Lower leg skin (tissue), 4 donors: Measurements from ENCODE around the gene NRDC. TPM values are rescaled to one million over a fixed set of nuclear protein-coding genes. Genes with fewer than 3 reads are reported as not detected.

ENCODE experiments used
- DNase-seq, 2 donors: peaks; one replicate each; pipeline ENCODE4 v3.0.0-alpha.2; 2019; ENCODE audit warnings: low spot score in 2 of 2
- H3K4me3 ChIP-seq: fragments of 200-600 bp; sonication (generic); 2 replicates; pipeline ENCODE4 v1.5.1; 2017; ENCODE audit warnings: mild to moderate bottlenecking, low read depth; ENCODE audit not compliant: poor library complexity, severe bottlenecking
- CTCF ChIP-seq, 3 donors: fragments of 450-650 bp; IDR thresholded peaks; one replicate each; pipeline ENCODE4 v1.5.1; 2016; ENCODE audit warnings: antibody characterized with exemption in 3 of 3, mild to moderate bottlenecking in 3 of 3, moderate library complexity in 2 of 3
- POLR2A ChIP-seq, 2 donors: fragments of 450-650 bp; IDR thresholded peaks; one replicate each; pipeline ENCODE4 v1.6.1; 2016 to 2017; ENCODE audit warnings: antibody characterized with exemption in 2 of 2, mild to moderate bottlenecking in 1 of 2, moderate library complexity in 1 of 2
- WGBS, 2 donors: methylation state at CpG; one replicate each; pipeline ENCODE4 v1.1.5; 2018; 5-methylcytosine and 5-hydroxymethylcytosine counted together
- intact Hi-C: fragments of 100-400 bp; cut with DNase I; formaldehyde crosslinking; loops from one replicate; pipeline ENCODE4 v1.15.0; 2023; ENCODE audit warnings: low total_unique reads
- total RNA-seq, 4 donors: library from RNA; depleted of rRNA; stranded (reverse); fragments of >200 nt; gene quantifications; one replicate each; pipeline ENCODE4 v1.1.0, GENCODE V29; 2016

NRDC gene, protein sequence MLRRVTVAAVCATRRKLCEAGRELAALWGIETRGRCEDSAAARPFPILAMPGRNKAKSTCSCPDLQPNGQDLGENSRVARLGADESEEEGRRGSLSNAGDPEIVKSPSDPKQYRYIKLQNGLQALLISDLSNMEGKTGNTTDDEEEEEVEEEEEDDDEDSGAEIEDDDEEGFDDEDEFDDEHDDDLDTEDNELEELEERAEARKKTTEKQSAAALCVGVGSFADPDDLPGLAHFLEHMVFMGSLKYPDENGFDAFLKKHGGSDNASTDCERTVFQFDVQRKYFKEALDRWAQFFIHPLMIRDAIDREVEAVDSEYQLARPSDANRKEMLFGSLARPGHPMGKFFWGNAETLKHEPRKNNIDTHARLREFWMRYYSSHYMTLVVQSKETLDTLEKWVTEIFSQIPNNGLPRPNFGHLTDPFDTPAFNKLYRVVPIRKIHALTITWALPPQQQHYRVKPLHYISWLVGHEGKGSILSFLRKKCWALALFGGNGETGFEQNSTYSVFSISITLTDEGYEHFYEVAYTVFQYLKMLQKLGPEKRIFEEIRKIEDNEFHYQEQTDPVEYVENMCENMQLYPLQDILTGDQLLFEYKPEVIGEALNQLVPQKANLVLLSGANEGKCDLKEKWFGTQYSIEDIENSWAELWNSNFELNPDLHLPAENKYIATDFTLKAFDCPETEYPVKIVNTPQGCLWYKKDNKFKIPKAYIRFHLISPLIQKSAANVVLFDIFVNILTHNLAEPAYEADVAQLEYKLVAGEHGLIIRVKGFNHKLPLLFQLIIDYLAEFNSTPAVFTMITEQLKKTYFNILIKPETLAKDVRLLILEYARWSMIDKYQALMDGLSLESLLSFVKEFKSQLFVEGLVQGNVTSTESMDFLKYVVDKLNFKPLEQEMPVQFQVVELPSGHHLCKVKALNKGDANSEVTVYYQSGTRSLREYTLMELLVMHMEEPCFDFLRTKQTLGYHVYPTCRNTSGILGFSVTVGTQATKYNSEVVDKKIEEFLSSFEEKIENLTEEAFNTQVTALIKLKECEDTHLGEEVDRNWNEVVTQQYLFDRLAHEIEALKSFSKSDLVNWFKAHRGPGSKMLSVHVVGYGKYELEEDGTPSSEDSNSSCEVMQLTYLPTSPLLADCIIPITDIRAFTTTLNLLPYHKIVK
- 100 to 1,000 TPM in 2 of 4 donors, 10 to 100 TPM in 2; 90.3 to 113 (median 103) TPM for total RNA-seq

GRCh38 chr1:51878616-51879336 is at the start of gene NRDC:
NRDC (minus strand) TSS chr1:51878727; CDS start chr1:51878615, 112 bp downstream.
- intact Hi-C loops: no loop called here
- TF ChIP-seq POLR2A (IDR thresholded peaks at IDR 0.05) (no peak), CTCF (IDR thresholded peaks at IDR 0.05) (no peak)
- H3K4me3 ChIP-seq: peak within 1 kb of the TSS; percentile 83
- peak; percentile 100 for DNase-seq
- 0 to 1% methylated on average over 38 to 54 of the region's 54 CpGs for WGBS, 2 donors

- 95 to 96% methylated on average over 2 of the region's 2 CpGs for WGBS, 2 donors
- no peak overlapping the region for H3K4me3 ChIP-seq
- DNase-seq: no peak
- TF ChIP-seq CTCF (IDR thresholded peaks at IDR 0.05) (no peak), POLR2A (IDR thresholded peaks at IDR 0.05) (no peak)
- intact Hi-C loops: no loop called here
Measured at GRCh38 chr1:51927029-51927428, 48.5 kb upstream of the NRDC start.

DNA sequence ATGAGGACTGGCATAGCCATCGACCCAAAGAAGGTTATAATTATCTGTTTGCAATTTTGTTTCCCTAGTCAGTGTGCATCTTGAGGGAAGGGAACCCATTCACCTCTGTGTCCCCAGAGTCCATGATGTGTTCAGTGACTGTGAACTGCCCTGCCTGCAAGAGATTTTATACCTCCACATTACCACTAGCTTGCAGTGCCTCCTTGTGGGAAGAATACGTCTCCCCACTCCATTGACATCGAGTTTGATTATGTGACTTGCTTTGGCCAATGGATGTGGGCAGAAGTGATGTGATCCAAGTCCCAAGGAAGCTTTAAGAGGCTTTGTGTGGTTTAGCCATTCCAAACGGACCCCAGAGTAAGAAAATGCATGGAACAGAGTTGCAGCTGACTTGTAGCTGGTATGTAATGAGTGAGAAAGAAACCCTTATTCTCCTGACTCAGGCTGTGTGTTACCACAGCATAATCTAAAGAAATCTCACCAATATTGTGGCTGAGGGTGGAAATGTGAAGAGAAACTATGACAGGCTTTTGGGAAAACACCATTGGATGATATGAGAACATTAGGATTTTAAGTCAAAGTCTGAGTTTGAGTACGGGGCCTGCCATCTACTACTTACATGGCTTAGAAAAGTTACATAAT is 47.8 kb upstream of the NRDC start:
- intact Hi-C loops: no loop called here
- WGBS, 2 donors: 75 to 76% methylated on average over 5 of the region's 5 CpGs
- DNase-seq: no peak
- no peak overlapping the region for H3K4me3 ChIP-seq
- TF ChIP-seq POLR2A (IDR thresholded peaks at IDR 0.05): no peak
- TF ChIP-seq CTCF (IDR thresholded peaks at IDR 0.05): no peak

DNA sequence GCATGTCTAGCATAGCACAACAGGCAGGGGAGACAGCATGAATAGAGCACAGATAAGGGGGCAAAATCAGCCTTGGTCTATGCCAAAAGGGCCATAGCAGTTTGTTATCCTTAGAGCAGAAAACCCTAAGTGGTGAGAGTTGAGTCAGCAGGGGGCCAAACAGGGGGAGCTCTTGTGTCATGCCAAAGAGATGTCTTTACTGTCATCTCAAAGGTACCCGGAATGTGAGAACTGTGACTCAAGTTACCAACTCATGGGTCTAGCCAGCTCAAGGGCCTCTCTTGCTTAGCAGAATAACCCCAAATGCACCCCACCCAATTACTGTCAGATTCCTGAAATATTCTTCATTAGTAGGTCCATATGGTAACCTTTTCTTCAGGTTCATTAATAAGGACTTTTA is 45.9 kb upstream of the NRDC start:
- 68 to 80% methylated on average over 1 of the region's 1 CpG for WGBS, 2 donors
- DNase-seq: no peak
- intact Hi-C loops: no loop called here
- H3K4me3 ChIP-seq: no peak overlapping the region
- no peak for TF ChIP-seq POLR2A (IDR thresholded peaks at IDR 0.05)
- TF ChIP-seq CTCF (IDR thresholded peaks at IDR 0.05): no peak

DNA sequence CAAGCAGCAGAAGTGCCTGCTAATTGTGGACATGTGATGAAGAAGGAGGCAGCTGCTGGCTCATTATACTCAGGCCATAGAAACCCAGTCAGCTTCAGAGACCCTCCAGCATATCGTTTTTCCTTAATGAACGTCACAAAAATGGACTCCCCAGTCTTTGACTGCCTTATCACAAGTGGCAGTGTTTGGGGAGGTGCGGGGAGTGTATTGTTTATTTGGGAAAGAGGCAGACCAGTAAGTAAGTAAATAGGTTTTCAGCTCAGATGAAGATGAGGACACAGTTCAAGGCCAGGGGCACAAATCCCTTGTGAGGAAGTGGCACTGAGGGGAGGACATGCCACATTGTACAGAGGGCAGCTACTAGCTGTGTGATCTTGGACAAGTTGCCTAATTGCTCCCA is 43.5 kb upstream of the NRDC start:
- intact Hi-C loops: no loop called here
- WGBS, 2 donors: 77 to 80% methylated on average over 3 of the region's 3 CpGs

More for the DNA sequence above, 43.5 kb upstream of the NRDC start:
- DNase-seq: no peak
- no peak overlapping the region for H3K4me3 ChIP-seq
- TF ChIP-seq CTCF (IDR thresholded peaks at IDR 0.05) (no peak), POLR2A (IDR thresholded peaks at IDR 0.05) (no peak)
